C4-2B (cell line): Measurements from ENCODE around the gene PAK3.

ENCODE experiments used
- ZFX ChIP-seq: fragments of 450-650 bp; IDR thresholded peaks from 2 replicates; pipeline ENCODE4 v1.6.1; 2017
- TF ChIP-seq, protein P1 (sequence below): fragments of 450-650 bp; conservative IDR thresholded peaks from 2 replicates; pipeline ENCODE4 v1.5.1; 2017; ENCODE audit warnings: mild to moderate bottlenecking

DNA sequence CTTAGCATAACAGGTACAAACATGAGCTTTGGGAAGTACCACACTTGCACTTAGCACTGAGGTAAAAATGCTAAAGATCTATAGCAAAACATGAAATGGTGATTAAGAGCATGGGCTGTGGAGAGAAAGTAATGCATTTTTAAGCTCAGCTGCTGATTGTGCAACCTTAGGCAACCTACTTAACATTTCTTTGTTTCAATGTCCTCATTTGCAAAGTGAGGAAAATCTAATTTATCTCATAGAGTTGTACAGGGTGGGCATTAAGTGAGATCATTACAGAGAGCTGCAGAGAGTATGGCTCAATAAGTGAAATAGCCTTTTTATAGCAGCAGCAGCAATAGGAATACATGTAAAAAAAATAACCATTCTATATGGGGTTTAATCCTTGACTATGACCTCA is 87.0 kb downstream of the PAK3 start:
- TF ChIP-seq, protein P1, sequence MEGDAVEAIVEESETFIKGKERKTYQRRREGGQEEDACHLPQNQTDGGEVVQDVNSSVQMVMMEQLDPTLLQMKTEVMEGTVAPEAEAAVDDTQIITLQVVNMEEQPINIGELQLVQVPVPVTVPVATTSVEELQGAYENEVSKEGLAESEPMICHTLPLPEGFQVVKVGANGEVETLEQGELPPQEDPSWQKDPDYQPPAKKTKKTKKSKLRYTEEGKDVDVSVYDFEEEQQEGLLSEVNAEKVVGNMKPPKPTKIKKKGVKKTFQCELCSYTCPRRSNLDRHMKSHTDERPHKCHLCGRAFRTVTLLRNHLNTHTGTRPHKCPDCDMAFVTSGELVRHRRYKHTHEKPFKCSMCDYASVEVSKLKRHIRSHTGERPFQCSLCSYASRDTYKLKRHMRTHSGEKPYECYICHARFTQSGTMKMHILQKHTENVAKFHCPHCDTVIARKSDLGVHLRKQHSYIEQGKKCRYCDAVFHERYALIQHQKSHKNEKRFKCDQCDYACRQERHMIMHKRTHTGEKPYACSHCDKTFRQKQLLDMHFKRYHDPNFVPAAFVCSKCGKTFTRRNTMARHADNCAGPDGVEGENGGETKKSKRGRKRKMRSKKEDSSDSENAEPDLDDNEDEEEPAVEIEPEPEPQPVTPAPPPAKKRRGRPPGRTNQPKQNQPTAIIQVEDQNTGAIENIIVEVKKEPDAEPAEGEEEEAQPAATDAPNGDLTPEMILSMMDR: no peak
- TF ChIP-seq ZFX: no peak
